ENCODE data around the gene ECI2. TPM values are rescaled to one million over a fixed set of nuclear protein-coding genes. Genes with fewer than 3 reads are reported as not detected.

Gene ECI2
- total and polyA plus RNA-seq, 2 of the 13 experiments (the other 11 are each of a cell fraction or from before 2014, with no cell fraction given) = 78.5 to 228 TPM

DNA sequence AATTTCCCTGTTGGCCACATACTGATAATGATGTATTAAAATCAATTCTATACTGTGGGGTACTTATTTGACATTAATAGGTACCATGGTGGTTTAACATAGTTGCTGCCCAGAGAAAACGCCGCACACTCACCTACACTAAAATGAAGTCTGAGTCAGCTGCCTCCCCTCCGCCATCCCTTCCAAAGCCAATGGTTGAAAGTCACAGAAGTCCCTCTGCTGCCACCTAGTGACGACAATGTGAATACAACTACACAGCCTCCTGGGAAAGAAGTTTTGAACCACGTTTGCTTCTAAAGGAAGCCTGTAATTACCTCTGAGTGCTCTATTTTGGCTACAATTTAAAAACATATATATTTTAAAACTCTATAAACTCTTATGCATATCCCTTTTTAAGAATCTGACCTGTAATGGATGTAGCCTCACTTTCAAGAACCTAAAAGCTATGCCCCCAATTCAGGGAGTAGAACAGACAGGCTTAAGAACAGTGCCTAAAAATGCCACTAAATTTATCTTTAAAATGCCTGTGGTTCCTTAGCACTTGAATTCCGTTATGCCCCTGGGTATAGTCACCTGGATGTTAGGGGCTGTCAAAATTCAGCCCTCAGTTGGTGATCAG, 20.6 kb upstream of the ECI2 start (continued):
- TF ChIP-seq RBM22 (optimal IDR thresholded peaks at IDR 0.05; ENCODE audit: low read length) (no peak), RFXAP (CRISPR knock-in tag; IDR thresholded peaks at IDR 0.05; ENCODE audit: borderline replicate concordance) (no peak), CAMTA2 (CRISPR knock-in tag; IDR thresholded peaks at IDR 0.05; ENCODE audit: borderline replicate concordance) (no peak), RELA (CRISPR knock-in tag; IDR thresholded peaks at IDR 0.05) (no peak), KLF9 (CRISPR knock-in tag; IDR thresholded peaks at IDR 0.05; ENCODE audit: low read depth) (no peak), ATM (IDR thresholded peaks at IDR 0.05; ENCODE audit: borderline replicate concordance) (no peak), SOX13 (IDR thresholded peaks at IDR 0.05) (no peak), SOX13 (CRISPR knock-in tag; conservative IDR thresholded peaks at IDR 0.05 in 1 of 2, IDR thresholded peaks at IDR 0.05 in 1 of 2) (no peak), GLI4 (CRISPR knock-in tag; IDR thresholded peaks at IDR 0.05; ENCODE audit: borderline replicate concordance) (no peak), SP4 (CRISPR knock-in tag; IDR thresholded peaks at IDR 0.05) (no peak), SMC3 (IDR thresholded peaks at IDR 0.05; ENCODE audit: low read length) (peak; percentile 95), RFX1 (IDR thresholded peaks at IDR 0.05) (no peak), ZNF367 (CRISPR knock-in tag; IDR thresholded peaks at IDR 0.05; ENCODE audit: borderline replicate concordance) (no peak), KIAA2018 (CRISPR knock-in tag; IDR thresholded peaks at IDR 0.05; ENCODE audit: borderline replicate concordance) (no peak), ZFP82 (CRISPR knock-in tag; IDR thresholded peaks at IDR 0.05; ENCODE audit: borderline replicate concordance) (no peak), ZNF547 (CRISPR knock-in tag; IDR thresholded peaks at IDR 0.05) (no peak), SALL1 (CRISPR knock-in tag; IDR thresholded peaks at IDR 0.05) (peak; percentile 26; the same call in 1 of the 2 replicates), ZNF335 (CRISPR knock-in tag; IDR thresholded peaks at IDR 0.05) (0 out of 2 replicates have a peak, but pooled peaks have one; percentile 34), ZFP91 (CRISPR knock-in tag; IDR thresholded peaks at IDR 0.05; ENCODE audit: borderline replicate concordance) (no peak), ZKSCAN5 (CRISPR knock-in tag; IDR thresholded peaks at IDR 0.05) (no peak)
- TF ChIP-seq, protein P1, sequence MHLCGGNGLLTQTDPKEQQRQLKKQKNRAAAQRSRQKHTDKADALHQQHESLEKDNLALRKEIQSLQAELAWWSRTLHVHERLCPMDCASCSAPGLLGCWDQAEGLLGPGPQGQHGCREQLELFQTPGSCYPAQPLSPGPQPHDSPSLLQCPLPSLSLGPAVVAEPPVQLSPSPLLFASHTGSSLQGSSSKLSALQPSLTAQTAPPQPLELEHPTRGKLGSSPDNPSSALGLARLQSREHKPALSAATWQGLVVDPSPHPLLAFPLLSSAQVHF (CRISPR knock-in tag; IDR thresholded peaks at IDR 0.05) = no peak

Data from HepG2 (cell line).